ENCODE results near the gene HEXIM2.
A peak's percentile ranks its signal among the peaks of the same experiment; 100 is the strongest.

The HEXIM2 gene

DNA sequence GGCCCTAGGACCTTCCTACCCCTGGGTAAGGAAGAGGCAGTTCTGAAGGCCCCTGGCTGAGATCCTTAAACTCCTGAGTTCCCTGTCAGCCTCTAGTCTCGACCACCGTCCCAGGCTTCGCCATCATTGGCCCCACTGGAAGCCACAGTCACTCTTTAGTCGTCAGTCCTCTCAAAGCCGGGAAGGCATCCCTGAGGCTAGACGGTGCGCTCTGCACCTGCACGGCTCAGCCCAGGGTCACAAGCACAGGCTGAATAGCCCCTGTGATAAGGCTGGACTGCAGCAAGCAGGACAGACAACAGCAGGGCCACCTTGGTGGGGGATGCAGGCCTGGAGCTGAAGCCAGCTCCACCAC is 16.7 kb upstream of the HEXIM2 start:
- no peak for DNase-seq

DNA sequence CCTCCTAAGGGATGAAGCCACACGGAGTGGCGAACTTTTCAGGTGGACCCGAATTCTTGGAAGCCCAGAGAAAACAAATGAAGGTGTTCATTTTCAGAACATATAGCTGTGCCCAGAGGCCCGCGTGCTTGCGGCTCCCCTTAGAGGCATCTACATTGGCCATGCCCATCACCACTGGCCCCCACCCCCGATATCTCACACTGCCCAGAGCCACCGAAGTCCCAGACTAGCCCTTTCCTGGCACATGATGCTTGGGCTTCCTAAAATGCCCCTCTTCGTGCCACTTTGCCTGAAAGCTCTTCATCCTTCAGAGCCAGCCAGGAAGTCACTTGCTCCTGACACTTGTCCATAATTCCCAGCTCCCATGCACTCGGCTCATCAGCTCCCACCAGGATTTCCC is 15.5 kb upstream of the HEXIM2 start:
- DNase-seq: no peak

- no peak for DNase-seq
Measured at GRCh38 chr17:45146592-45146889, 15.1 kb upstream of the HEXIM2 start.

DNA sequence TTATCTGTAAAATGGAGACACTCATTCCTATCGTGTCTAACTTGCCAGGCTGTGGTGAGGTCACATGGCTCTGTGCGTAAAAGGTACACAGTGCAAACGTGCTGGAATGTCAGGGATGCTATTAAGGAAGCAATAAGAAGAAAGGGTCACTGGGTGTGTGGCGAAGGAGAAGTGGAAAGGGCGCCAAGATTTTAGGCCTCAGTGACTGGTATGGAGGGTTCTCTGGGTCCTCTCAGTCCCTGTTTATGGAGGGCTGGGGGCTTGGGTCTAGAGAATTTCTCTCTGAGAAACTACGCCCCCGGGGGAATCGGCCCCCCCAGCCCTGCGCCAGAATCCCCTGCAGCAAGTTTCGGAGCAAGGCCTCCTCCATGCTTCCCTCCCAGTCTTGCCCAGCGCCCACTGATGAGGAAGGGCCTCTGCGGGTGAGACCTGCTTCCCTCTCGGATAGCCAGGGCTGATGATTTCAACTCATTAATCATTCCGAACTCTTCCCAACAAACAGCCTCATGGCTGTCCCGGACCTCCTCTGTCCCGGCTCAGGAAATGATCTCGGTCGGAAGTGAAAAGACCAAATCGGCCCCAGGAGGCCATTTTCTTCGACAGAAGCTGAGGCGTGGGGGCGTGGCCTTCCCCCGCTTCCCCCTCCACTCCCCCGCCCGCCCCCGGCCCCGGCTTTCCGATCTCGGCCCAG is 14.6 kb upstream of the HEXIM2 start:
- DNase-seq: peak; percentile 87

DNA sequence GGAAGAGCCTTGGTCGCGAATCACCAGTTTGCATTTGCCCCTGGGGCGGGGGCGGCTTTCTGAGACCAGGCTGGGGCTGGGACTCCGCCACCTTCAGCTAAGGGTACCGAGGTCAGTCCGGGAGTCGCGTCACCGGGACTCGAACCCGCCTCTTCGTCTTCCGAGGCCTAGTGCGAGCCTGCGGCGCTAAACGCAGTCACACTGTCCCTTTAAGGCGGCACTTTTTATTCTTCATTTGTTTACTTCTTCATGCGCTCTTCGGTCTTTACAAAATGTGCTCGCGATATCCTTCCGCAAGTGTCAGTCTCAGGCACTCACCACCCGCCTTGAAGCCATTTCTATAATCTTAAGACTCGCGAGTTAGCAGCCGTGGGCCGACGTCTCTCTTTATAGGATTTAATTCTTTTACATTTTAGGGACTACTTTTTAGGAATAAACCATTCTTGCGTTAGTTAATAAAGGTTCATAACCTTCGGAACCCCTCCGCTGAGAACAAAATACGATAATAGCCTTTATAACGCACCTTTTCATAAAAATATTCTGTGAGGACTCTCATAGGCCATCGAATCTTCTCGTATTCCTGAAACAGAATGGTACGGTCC is 14.0 kb upstream of the HEXIM2 start:
- peak; percentile 91 for DNase-seq

GRCh38 chr17:45148183-45149036 is 13.3 kb upstream of the HEXIM2 start, which contains the start of gene HEXIM1:
Gene HEXIM1, plus strand, starts transcription at chr17:45148475. Its CDS starts 716 bp downstream, at chr17:45149191.
- DNase-seq: peak; percentile 100

- peak; percentile 71 for DNase-seq
Measured at GRCh38 chr17:45149037-45149668, 12.5 kb upstream of the HEXIM2 start.

GRCh38 chr17:45149669-45150664 is 11.7 kb upstream of the HEXIM2 start:
- peak; percentile 29 for DNase-seq

DNA sequence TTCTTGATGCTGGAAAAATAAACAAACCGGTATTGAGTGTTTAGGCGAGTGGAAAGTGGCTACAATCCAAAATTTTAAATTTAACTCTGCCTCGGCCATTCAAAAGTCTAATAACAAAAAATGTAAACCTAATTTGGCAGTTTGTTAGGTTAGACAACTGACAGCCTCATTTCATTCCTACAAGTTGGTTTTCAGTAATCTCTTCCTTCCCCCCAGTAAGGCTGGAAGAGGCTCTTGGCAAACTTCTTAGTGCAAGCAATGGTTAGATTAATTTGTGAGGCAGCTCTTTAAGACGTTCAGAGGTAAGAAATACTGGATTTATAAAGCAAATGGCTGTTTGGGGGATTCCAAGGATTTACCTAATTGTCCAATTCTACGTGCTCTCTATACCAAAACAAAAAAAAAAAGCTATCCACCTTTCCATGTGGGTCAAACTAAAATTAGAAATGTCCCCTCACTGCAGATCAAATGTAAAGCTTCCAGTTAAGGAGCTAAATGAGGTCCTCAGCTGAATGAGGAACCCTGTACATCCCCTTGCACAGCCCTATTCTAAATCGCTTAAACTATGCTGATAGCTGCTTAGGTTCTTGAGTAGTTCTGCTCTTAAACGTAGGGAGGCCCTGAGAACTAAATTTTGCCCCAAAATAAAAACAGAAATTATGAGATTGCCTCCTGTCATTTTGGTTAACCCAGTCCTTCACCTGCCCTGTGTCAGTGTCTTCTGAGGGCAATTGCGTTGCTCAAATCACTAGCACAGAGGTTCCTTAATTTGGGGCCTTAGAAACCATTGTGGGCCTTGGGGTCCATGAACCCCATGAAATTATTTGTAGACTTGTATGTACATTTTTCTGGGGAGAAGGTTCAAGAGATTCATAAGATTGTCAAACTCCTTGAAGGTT is 10.5 kb upstream of the HEXIM2 start:
- no peak for DNase-seq

- DNase-seq: no peak
Measured at GRCh38 chr17:45155029-45155428, 6.6 kb upstream of the HEXIM2 start.

- DNase-seq: no peak
Measured at GRCh38 chr17:45155483-45155882, 6.2 kb upstream of the HEXIM2 start.

DNA sequence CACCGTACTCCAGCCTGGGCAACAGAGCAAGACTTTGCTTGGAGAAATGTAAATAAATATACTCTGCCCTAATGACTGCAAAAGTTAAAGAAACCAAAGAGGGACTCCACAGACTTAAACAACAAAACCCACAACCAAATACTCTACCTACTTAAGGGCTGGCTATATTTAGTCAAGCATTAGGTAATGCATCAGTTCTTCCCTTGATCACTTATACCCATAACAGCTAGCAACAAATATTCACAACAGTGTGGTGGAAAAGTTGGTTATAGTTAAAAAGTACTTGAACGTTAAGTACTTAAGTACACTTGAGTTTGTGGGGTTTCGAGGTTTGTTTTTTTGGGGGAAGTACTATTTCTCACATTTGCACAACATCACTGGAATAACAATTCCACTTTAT is 5.4 kb upstream of the HEXIM2 start:
- no peak for DNase-seq

DNA sequence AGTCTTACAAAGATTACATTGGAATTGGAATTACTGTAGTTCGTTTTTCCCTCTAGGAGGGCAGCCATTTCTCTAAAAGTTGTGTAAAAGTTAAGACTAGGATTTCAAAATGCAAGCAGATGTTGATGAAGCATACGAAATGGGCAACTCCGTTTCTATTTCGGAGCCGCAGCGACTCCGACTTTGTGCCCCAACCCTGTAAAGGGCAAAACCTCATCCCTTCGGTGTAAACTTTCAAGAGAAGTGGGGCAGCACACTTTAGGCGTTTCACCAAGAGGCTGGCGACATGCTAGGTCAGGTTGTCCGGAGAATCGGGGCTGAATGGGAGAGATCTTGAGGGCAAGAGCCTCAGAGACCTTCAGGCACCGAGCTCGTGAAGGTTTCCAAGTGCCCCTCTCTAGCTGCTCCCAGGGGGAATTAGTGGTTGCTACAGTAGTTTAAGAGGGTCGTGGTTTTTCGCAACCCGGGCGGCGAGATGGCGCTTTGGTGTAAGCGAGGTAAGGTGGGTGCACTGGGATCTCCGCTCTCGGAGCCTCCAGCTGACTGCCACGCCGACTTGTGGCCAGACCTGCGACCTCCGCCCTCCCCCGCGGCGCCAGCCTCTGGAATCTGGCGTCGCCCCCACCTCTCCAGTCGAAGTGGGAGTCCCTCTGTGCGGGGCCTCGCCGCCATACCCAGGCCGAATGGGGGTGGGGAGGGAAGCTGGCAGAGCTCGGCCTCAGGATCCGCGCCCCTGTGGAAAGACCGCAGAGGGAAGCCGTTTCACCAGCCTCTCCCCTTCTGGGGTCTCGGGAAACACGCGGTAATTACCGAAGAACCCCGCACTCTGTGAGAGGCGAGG is 1.0 kb upstream of the HEXIM2 start:
- peak; percentile 52 for DNase-seq

DNA sequence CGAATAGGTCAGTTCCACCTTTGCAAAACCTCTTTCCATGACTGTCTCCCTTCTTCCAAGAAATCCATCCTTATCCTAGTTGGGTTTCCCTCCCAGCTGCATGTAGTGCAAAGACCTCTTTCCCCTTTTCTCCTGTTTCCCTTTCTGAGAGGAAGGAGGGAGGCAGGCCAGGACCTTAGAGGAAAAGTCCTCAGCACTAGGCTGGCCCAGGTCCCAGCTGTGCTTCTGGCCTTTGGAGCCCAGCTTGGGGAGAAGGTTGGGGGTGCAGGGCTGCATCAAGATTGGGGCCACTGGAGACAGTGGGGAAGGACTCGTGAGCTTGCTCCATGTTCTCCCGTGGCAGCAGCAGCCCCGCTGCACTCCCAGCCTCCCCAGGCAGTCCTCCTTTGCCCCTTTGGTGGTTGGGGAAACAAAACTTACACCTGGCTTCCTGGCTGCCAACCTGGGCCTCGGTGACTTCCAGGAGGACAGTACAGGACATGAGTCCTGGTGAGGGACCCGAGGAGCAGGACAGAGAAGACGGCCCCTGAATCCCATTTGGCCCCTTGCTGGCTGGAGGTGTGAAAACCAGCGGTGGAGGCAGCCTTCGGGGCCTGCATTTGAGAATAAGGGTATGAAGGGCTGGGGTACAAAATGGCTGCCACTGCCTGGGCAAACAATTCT is 481 bp downstream of the HEXIM2 start:
- no peak for DNase-seq

DNA sequence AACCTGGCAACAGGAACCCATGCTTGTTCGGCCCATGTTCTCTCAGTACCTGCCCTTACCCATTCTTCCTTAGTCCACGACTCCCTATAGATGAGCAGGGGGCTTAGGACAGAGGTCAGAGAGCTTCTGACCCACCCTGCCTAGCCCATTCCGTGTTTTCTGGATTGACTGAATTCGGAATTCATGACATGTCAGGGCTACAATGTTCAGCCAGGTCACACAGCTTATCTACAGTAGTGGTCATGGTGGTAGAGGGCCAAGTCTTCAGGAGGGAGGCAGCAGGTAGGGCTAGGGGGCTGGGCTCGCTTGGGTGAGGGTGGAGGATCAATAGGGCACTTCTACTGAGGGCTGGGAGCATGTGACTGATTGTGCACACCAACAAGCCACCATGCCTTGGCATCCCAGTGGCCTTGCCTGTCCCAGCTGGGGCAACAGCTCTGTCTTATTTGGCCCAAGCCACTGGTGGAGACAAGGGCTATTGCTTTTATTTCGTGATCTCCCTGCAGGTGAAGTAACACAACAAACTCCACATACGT is 3.1 kb downstream of the HEXIM2 start:
- DNase-seq: no peak

DNA sequence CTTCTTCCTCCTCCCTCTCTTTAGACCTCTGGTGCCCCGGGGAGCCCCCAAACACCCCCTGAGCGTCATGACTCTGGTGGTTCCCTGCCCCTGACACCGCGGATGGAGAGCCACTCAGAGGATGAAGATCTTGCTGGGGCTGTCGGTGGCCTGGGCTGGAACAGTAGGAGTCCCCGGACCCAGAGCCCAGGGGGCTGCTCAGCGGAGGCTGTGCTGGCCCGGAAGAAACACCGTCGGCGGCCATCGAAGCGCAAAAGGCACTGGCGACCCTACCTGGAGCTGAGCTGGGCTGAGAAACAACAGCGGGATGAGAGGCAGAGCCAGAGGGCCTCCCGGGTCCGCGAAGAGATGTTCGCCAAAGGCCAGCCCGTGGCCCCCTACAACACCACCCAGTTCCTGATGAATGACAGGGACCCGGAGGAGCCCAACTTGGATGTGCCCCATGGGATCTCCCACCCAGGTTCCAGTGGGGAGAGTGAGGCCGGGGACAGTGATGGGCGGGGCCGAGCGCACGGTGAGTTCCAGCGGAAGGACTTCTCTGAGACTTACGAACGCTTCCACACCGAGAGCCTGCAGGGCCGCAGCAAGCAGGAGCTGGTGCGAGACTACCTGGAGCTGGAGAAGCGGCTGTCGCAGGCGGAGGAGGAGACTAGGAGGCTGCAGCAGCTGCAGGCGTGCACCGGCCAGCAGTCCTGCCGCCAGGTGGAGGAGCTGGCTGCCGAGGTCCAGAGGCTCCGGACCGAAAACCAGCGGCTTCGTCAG is 7.5 kb downstream of the HEXIM2 start:
- DNase-seq: no peak

DNA sequence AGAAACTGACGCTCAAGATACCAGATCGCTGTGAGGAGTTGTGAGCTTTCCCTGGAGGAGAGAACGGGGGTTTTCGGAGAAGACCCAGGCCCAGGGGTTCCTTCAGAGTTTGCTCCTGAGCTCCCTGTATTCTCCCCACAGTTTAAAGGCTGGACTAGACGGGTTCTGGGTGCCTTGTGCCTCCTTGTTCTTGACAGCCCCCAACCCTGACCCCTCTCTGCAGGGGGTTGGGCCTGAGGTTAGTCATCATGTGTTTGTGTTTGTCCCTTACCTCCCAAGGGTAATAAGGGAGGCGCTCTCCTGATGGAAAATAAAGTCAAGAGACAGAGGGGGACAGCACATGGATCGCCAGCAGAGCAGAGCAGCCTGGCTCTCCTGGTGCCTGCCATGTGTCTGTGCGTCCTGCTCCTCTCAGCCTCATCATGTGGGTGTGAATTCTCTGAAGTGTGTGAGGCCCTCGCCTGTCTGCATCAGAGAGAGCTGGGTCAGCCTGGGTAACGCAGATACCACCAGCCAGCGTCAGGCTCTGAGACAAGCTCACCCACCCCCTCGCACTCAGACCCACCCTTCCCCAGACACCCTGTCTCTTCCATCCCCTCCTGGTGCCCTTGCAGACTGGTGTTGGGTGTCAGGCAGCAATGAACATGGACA is 8.7 kb downstream of the HEXIM2 start:
- no peak for DNase-seq

GRCh38 chr17:45170931-45171337 is 9.3 kb downstream of the HEXIM2 start:
- no peak for DNase-seq
